OCI-LY1 (cell line): ENCODE data around the gene PCDH15.
"Not testable (repeated sequence)": the region's sequence is repeated elsewhere in the genome, so short reads cannot be mapped to it uniquely, and the experiment has no call there.

Experiments
- H2AFZ ChIP-seq: fragments of 200-600 bp; sonication (generic), shearing (Covaris generic); 2 replicates; pipeline ENCODE4 v1.6.0; 2014; ENCODE audit warnings: antibody characterized with exemption, mild to moderate bottlenecking, low read length
- H3F3A ChIP-seq: fragments of 200-600 bp; sonication (generic), shearing (Covaris generic); 2 replicates; pipeline ENCODE4 v1.6.0; 2014; ENCODE audit warnings: mild to moderate bottlenecking, antibody characterized with exemption, low read length, moderate library complexity; ENCODE audit not compliant: insufficient read depth
- H3K27ac ChIP-seq: fragments of 200-600 bp; sonication (generic); 2 replicates; pipeline ENCODE4 v1.5.1; 2014; ENCODE audit warnings: low read length, mixed run types, mild to moderate bottlenecking, low read depth; ENCODE audit not compliant: poor library complexity, severe bottlenecking
- H3K27me3 ChIP-seq: fragments of 200-600 bp; sonication (generic); 2 replicates; pipeline ENCODE4 v1.6.0; 2014; ENCODE audit warnings: antibody characterized with exemption, mild to moderate bottlenecking, low read length, moderate library complexity; ENCODE audit not compliant: insufficient read depth
- H3K36me3 ChIP-seq: fragments of 200-600 bp; sonication (generic); 2 replicates; pipeline ENCODE4 v1.6.1; 2014; ENCODE audit warnings: mild to moderate bottlenecking, antibody characterized with exemption, low read length, moderate library complexity, mixed read lengths; ENCODE audit not compliant: insufficient read depth
- H3K4me1 ChIP-seq: fragments of 200-600 bp; sonication (generic); 2 replicates; pipeline ENCODE4 v1.5.1; 2014; ENCODE audit warnings: mild to moderate bottlenecking, low read length, moderate library complexity; ENCODE audit not compliant: insufficient read depth, severe bottlenecking
- H3K4me2 ChIP-seq: fragments of 200-600 bp; sonication (generic), shearing (Covaris generic); 2 replicates; pipeline ENCODE4 v1.6.1; 2014; ENCODE audit warnings: low read length
- H3K4me3 ChIP-seq: fragments of 200-600 bp; sonication (generic); 2 replicates; pipeline ENCODE4 v1.5.1; 2014; ENCODE audit warnings: low read length, low read depth, mild to moderate bottlenecking, mixed read lengths; ENCODE audit not compliant: poor library complexity, severe bottlenecking
- H3K79me2 ChIP-seq: fragments of 200-600 bp; shearing (Covaris generic); 2 replicates; pipeline ENCODE4 v1.6.1; 2016; ENCODE audit warnings: mixed run types, low read length, mixed read lengths; ENCODE audit not compliant: insufficient read depth
- H3K9ac ChIP-seq: fragments of 200-600 bp; sonication (generic), shearing (Covaris generic); 2 replicates; pipeline ENCODE4 v1.6.1; 2014; ENCODE audit warnings: mild to moderate bottlenecking, low read length, mixed read lengths
- H3K9me2 ChIP-seq: fragments of 200-600 bp; sonication (generic), shearing (Covaris generic); 2 replicates; pipeline ENCODE4 v1.6.1; 2014; ENCODE audit warnings: low read depth, mild to moderate bottlenecking, low read length, mixed read lengths
- H3K9me3 ChIP-seq: fragments of 200-600 bp; shearing (Covaris generic); 2 replicates; pipeline ENCODE4 v1.6.1; 2014; ENCODE audit warnings: low read length, mixed read lengths
- H4K20me1 ChIP-seq: fragments of 200-600 bp; sonication (generic), shearing (Covaris generic); 2 replicates; pipeline ENCODE4 v1.6.0; 2016; ENCODE audit warnings: mild to moderate bottlenecking, low read length; ENCODE audit not compliant: insufficient read depth
- EZH2 ChIP-seq: fragments of 200-600 bp; sonication (generic), shearing (Covaris generic); IDR thresholded peaks from 2 replicates; pipeline ENCODE4 v1.8.0; 2017; ENCODE audit warnings: borderline replicate concordance, mixed run types, mild to moderate bottlenecking, antibody characterized with exemption, low read length, moderate library complexity, mixed read lengths
- TF ChIP-seq, protein P1 (sequence below): fragments of 200-600 bp; sonication (generic), shearing (Covaris generic); IDR thresholded peaks from 2 replicates; pipeline ENCODE4 v1.5.1; 2017; ENCODE audit warnings: mild to moderate bottlenecking, antibody characterized with exemption, low read length, moderate library complexity, mixed read lengths

The PCDH15 gene

DNA sequence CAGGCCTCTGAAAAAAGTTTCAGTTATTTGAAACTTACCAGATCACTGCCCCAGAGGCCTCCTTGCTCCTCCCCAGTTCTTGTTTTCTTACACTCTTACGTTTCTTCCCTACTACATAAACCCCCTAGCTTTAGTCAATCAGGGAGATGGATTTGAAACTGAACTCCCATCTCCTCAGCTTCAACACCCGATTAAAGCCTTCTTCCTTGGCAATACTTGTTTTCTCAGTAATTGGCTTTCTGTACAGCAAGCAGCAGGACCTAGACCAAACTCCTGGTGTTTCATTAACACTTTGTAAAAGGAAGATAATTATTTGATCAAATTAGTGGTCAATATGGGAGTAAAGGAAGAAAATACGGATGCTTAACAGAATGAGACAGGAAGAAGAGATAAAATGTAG lies 870.4 kb downstream of the PCDH15 start:
- Histone ChIP-seq H3K9me2 (no peaks in the 10 kb centered on the region), H3K27ac (no peak overlapping the region), H4K20me1 (no peaks in the 10 kb centered on the region), H3K4me1 (no peaks in the 10 kb centered on the region), H3K4me3 (no peak overlapping the region), H3K4me2 (no peak overlapping the region), H3K9ac (no peak overlapping the region), H3K79me2 (no peaks in the 10 kb centered on the region), H3F3A (no peaks in the 10 kb centered on the region), H3K36me3 (no peaks in the 10 kb centered on the region), H2AFZ (no peak overlapping the region), H3K27me3 (no peaks in the 10 kb centered on the region), H3K9me3 (no peaks in the 10 kb centered on the region)
- no peak for TF ChIP-seq EZH2
- TF ChIP-seq, protein P1, sequence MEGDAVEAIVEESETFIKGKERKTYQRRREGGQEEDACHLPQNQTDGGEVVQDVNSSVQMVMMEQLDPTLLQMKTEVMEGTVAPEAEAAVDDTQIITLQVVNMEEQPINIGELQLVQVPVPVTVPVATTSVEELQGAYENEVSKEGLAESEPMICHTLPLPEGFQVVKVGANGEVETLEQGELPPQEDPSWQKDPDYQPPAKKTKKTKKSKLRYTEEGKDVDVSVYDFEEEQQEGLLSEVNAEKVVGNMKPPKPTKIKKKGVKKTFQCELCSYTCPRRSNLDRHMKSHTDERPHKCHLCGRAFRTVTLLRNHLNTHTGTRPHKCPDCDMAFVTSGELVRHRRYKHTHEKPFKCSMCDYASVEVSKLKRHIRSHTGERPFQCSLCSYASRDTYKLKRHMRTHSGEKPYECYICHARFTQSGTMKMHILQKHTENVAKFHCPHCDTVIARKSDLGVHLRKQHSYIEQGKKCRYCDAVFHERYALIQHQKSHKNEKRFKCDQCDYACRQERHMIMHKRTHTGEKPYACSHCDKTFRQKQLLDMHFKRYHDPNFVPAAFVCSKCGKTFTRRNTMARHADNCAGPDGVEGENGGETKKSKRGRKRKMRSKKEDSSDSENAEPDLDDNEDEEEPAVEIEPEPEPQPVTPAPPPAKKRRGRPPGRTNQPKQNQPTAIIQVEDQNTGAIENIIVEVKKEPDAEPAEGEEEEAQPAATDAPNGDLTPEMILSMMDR, result no peak

DNA sequence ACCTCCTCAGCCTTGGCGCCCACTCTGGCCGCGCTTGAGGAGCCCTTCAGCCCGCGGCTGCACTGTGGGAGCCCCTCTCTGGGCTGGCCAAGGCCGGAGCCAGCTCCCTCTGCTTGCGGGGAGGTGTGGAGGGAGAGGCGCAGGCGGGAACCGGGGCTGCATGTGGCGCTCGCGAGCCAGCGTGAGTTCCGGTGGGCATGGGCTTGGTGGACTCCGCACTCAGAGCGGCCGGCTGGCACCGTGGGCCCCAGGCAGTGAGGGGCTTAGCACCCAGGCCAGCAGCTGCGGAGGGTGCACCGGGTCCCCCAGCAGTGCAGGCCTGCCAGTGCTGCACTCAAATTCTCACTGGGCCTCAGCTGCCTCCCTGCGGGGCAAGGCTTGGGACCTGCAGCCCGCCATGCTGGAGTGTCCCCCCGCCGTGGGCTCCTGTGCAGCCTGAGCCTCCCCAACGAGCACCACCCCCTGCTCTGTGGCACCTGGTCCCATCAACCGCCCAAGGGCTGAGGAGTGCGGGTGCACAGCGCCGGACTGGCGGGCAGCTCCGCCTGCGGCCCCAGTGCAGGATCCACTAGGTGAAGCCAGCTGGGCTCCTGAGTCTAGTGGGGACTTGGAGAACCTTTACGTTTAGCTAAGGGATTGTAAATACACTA lies 876.9 kb downstream of the PCDH15 start:
- not testable (repeated sequence) for H2AFZ ChIP-seq, H3K4me2 ChIP-seq, H3K36me3 ChIP-seq, H3K9me3 ChIP-seq, H3K27ac ChIP-seq, H4K20me1 ChIP-seq, H3K4me3 ChIP-seq, H3K9ac ChIP-seq, H3K27me3 ChIP-seq, H3K9me2 ChIP-seq, H3K79me2 ChIP-seq, H3F3A ChIP-seq, H3K4me1 ChIP-seq

DNA sequence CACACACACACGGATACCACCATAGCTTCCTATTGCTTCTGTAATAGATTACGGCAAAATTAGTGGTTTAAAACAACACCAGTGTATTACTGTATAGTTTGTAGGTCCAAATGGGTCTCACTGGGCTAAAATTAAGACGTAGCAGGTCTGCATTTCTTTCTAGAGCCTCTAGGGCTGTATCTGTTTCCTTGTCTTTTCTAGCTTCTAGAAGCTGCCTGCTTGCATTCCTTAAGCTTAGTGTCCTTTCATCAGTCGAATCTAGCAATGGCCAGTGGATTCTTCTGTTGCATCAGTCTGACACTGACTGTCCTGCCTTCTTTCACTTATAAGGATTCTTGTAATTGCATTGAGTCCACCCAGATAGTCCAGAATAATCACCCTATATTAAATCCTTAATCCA lies 882.3 kb downstream of the PCDH15 start:
- Histone ChIP-seq H3F3A (no peaks in the 10 kb centered on the region), H3K9me3 (no peaks in the 10 kb centered on the region), H3K9me2 (no peaks in the 10 kb centered on the region), H3K36me3 (no peaks in the 10 kb centered on the region), H4K20me1 (no peaks in the 10 kb centered on the region), H3K9ac (no peak overlapping the region), H3K4me1 (no peaks in the 10 kb centered on the region), H3K27ac (no peak overlapping the region), H3K4me3 (no peak overlapping the region), H3K79me2 (no peaks in the 10 kb centered on the region), H3K4me2 (no peak overlapping the region), H2AFZ (no peak overlapping the region), H3K27me3 (no peaks in the 10 kb centered on the region)
- TF ChIP-seq, protein P1, result no peak
- TF ChIP-seq EZH2, result no peak

DNA sequence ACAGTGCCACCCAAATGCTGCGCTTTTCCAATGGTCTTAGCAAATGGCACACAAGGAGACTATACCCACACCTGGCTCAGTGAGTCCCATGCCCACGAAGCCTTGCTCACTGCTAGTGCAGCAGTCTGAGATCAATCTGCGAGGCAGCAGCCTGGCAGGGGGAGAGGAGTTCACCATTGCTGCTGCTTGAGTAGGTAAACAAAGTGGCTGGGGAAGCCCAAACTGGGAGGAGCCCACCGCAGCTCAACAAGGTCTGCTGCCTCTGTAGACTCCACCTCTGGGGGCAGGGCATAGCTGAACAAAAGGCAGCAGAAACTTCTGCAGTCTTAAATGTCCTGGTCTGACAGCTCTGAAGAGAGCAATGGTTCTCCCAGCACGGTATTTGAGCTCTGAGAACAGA lies 891.2 kb downstream of the PCDH15 start:
- H3K9ac ChIP-seq, result no peak overlapping the region
- TF ChIP-seq, protein P1, result no peak
- TF ChIP-seq EZH2, result no peak

More for the DNA sequence above, 891.2 kb downstream of the PCDH15 start:
- Histone ChIP-seq H3K79me2 (no peaks in the 10 kb centered on the region), H3K9me3 (no peaks in the 10 kb centered on the region), H3F3A (no peaks in the 10 kb centered on the region), H4K20me1 (no peaks in the 10 kb centered on the region), H2AFZ (no peak overlapping the region), H3K9me2 (no peaks in the 10 kb centered on the region), H3K27me3 (no peaks in the 10 kb centered on the region), H3K4me3 (no peak overlapping the region), H3K4me2 (no peak overlapping the region; the same call in 1 of the 2 replicates), H3K27ac (no peak overlapping the region), H3K36me3 (no peaks in the 10 kb centered on the region), H3K4me1 (peaks cover 4% of the 10 kb centered on the region)
